NK-92 treated with Interleukin-12 subunit alpha and Interleukin-12 subunit beta, amount 100 ng/mL, for 24 hours (cell line): Measurements from ENCODE around the gene ZKSCAN5.
A peak's percentile ranks its signal among the peaks of the same experiment; 100 is the strongest.
"Not testable (repeated sequence)": the region's sequence is repeated elsewhere in the genome, so short reads cannot be mapped to it uniquely, and the experiment has no call there.

Experiments
- DNase-seq: peaks from one replicate; lab custom pipeline; 2025; lab: John Stamatoyannopoulos, UW

ZKSCAN5 gene

DNA sequence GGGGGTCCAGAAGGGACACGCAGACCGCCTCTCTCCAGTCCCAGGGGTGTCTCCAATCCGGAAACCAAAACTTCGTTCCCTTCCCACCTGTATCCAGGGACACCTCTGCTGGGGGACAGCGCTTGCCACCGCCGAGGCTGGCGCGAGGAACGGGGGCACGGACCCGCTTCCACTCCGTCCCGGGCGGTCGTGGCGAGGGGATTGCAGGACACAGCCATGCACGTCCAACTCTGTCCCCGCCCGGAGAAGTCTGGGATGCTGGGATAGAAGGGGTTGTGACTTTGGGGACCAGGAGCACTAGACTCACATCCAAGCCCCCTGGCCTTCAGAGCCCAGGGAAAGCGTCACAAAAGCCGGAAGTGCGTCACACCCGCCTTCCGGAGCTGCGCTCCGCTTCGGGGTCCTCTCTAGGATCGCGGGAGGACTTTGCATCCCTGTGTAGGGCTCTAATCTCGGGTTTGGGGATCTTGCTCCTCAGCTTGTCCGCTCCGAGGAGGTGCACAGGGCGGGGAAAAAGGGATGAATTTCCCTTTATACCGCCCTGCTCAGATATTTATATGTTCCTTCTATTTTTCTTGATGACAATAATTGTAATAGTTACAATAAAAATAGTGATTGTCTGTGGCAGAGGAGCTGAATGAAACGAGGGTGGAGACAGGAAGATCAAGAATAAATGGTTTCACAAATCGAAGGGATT lies 47.5 kb downstream of the ZKSCAN5 start, which contains the start of gene FAM200A:
TSS of gene FAM200A (minus strand) at position 348 of the 697 bp plus-strand sequence. CDS start 3,707 bp downstream, outside the sequence.
- DNase-seq = peak; percentile 77

GRCh38 chr7:99553039-99553438 lies 48.6 kb downstream of the ZKSCAN5 start:
- DNase-seq = no peak

GRCh38 chr7:99554939-99555338 lies 50.5 kb downstream of the ZKSCAN5 start:
- no peak for DNase-seq

- DNase-seq = no peak
These were observed 52.7 kb downstream of the ZKSCAN5 start for GRCh38 chr7:99557196-99557607.

DNA sequence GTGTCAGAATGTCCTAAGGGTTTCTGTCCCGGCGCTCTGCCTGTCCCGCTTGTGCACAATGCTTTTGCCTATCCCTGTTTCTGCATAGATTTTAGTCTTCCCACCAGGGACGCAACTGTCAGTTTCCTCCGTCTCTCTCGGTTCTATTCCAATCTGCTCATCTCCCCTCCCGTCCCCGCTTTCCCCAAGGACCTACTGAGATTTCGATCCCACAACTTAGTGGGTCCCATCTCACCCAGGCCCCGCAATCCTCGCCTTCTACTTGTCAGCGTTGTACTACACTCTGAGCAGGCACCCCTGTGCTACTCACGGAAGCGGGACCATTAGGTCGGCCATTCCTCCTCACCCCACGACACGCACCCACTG lies 53.5 kb downstream of the ZKSCAN5 start:
- no peak for DNase-seq

DNA sequence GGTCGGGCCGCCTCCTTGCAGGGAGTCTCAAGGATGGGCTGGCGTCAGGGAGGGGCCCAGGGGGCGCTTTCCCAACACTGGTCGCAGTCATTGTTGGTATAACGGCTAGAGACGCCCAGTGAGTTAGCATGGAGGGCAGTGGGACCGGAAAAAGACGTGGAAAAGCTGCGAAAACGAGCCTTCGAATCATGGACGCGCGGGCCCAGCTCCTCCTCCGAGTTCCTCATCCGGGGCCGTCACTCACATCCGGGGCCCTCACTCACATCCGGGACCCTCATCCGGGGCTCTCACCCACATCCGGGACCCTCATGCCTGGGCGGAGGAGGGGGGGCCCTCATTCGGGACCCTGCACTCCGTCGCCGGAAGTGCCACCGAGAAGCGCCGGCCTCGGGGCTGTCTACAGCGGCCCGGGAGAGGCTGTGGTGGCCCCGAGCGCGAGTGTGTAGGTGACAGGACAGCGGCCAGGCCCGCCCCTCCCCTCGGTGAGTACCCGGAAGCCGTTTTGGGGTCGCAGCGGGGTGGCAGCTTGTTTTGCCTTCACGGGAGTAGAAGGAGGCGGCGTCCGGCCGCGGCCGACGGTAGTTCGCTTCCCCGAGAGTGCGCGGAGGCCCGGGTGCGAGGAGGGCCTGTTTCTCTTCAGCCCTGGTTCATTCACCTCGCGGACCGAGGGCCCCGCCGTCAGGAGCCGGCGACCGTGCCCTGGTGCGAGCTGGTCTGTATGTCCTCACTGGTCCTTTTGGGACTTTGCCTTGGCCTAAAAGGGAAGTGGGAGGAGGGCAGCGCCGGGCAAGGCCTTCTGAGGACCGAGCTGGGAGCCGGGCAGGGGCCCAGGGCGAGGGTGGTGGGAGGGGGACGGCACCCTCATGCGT lies 54.1 kb downstream of the ZKSCAN5 start, which contains the start of gene ZNF655:
TSS of gene ZNF655 (plus strand) at position 337 of the 869 bp plus-strand sequence. CDS start 1,918 bp downstream, outside the sequence.
- DNase-seq = peak; percentile 91

DNA sequence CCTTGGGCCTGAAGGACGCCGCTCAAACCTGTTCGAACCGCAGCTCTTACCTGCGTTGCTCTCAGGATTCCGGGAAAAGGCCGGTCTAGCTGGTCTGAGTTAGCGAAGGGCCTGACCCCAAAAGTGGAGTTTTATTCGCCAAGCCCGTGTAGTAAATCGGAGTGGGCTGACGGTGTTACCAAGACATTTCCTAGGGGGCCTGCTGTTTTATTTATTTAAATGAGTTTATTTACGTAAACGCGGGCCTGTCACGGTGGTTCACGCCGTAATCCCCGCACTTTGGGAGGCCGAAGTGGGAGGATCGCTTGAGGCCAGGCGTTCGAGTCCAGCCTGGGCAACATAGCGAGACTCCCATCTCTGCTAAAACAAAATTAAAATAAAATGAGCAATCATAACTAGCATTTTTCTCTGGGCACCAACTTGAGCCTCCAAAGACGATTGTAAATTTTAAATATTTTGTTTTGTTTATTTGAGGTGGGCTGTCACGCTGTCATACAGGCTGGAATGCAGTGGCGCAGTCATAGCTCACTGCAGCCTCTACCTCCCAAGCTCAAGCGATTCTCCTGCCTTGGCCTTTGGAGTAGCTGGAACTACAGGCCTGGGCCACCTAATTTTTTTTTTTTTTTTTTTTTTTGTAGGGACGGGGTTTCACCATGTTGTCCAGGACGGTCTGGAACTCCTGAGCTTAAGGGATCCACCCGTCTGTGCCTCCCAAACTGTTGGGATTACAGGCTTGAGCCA lies 54.9 kb downstream of the ZKSCAN5 start:
- no peak for DNase-seq

DNA sequence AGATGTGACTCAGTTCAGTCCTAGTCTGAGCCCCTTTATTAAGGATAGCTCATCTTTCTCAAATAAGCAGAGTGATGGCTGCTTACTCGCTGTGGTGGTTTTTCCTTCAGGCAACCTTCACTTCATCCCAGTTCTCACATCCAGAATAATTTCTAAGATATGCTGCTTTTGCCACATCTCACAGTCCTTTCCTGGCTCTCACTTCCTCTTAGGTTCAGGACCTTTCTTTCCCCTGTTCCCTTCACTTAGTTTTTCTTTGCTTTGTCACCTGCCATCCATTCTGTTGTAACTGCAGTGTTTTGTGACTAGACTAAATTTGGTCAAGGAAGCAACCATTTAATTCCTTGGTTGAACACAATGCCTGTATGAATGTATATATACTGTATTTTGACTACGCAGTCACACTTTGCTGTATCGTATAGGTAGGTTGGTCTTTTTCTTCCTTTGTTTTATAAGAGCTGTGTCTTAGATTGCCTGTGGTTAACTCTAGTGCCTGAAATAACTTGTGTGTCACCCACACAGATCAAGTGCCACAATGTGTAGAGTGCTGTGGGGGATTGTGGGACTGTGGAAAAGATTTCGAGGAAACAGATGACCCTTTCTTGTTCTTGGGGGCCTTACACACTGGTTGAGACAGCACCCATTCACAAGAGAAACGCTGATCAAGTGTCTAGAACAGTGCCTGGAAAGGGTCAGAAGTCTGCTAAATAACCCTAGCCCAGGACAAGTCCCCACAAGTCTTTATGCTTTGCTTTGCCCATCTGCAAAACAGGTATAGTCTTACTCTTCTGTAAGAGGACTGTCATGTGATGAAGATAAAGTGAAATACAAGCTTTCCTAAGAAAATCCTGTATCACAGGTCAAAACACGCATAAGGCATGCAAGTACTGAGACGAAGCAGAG lies 56.6 kb downstream of the ZKSCAN5 start:
- no peak for DNase-seq

DNA sequence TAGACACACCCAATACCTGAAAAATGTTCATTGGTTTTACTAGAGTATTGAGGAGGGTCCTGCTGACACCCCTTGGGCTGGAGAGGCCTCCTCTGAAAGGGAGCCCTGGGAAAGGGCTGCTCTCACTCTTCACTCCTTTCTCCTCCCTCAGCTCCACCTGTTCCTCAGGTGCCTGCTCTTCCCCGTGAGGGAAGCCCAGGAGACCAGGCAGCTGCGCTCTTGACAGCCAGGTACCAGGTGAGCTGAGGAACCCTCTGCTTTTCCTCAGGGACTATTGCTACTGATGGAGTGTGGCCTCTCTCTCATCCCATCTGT lies 57.2 kb downstream of the ZKSCAN5 start:
- DNase-seq = no peak

DNA sequence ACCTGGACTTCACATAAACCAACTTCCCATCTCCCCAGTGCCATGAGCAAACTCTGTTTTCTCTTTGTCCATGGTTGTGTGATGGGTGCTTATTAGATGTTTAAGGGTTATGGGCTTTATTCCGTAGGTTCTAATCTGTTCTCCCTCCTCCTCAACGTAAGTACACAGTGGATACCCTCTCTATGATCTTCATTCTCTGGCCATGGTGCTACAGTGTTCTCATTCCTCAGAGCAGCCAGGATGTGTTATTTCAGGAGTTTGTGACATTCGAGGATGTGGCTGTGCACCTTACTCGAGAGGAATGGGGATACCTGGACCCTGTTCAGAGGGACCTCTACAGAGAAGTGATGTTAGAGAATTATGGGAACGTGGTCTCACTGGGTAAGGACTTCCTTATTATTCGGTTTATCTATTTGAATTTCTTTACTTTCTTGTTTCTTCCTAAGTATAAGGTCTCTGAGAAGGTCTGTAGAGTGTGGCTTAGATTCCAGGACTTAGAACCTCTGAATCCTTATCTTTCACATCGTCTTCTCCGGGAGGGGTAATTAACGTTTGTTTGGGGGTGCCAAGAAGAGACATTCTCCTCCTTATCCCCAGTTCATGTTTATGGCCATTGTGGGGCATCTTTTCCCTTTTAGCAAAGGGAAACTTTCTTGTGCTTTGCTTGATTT lies 57.8 kb downstream of the ZKSCAN5 start:
- no peak for DNase-seq

- DNase-seq = peak; percentile 54
These were observed 58.4 kb downstream of the ZKSCAN5 start for GRCh38 chr7:99562832-99563231.

DNA sequence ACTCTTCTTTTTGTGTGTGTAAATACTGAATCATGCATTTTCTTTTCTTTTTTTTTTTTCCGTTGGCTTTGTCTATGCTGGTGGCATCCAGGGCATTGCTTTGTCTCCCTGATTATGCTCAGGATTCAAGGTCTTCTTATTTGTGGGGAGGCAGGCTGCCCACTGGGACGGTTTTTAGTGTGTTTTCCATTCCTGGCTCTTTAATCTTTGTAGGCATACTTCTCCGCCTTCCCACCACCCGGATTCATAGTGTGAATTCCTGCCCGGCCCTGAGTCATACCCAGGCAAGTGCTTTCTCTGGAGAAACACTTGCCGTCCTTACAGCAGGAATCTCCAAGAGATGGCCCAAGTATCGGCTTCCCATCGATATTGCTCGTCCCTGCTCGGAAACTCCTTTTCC lies 59.2 kb downstream of the ZKSCAN5 start:
- no peak for DNase-seq

DNA sequence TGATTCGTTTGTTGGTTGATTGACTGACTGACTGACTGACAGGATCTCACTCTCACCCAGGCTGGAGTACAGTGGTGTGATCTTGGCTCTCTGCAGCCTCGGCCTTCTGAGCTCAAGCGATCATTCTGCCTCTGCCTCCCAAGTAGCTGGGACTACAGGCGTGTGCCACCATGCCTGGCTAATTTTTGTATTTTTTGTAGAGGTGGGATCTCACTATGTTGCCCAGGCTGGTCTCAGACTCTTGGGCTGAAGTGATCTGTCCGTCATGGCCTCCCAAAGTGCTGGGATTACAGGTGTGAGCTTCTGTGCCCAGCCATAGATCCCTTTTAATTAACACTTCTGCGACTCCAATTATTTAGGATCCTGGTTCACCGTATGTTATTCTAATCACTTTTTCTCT lies 64.3 kb downstream of the ZKSCAN5 start:
- DNase-seq = not testable (repeated sequence)

DNA sequence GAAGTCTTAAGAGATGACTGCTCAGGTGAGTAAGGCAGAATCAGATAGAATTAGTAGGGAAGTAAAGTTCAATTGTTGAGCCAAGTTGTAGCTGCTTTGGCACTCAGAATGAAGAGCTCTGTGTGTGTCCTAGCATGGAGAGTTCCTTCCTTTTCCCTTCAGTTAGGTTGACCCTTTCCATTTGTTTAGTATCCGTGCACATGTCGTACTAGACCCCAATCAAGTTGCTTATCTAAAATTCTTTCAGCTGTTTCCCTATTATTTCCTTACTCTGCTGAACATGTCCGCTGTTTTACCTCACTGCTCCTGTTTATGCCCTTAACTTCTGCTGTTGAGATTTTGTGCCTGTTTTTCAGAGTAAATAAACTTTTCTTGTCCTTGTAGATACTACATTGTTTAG lies 67.3 kb downstream of the ZKSCAN5 start:
- no peak for DNase-seq

DNA sequence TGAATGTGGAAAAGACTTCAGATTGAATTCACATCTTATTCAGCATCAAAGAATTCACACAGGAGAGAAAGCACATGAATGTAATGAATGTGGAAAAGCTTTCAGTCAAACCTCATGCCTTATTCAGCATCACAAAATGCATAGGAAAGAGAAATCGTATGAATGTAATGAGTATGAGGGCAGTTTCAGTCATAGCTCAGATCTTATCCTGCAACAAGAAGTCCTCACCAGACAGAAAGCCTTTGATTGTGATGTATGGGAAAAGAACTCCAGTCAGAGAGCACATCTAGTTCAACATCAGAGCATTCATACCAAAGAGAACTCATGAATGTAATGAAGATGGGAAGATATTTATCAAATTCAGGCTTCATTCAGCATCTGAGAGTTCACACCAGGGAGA lies 68.8 kb downstream of the ZKSCAN5 start:
- no peak for DNase-seq

DNA sequence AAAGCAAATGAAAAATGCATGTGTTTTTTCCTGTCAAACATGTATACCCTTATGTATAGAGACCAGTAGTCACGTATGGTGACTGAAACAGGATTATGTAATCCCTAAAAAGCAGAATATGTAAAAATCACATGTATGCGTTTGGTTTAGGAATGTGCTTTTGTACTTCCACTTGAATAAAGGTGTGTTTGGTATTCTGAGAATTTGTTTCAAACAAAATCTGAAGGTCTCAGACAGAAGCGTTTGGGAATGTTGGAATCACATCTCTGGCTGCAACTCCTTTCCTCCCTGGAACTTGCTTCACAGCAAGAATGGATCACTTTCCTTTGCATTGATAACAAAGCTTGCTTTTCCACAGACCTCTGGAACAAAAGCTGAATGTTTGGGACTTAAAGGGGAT lies 71.8 kb downstream of the ZKSCAN5 start:
- DNase-seq = no peak

GRCh38 chr7:99579281-99579955 lies 75.0 kb downstream of the ZKSCAN5 start:
- no peak for DNase-seq

- DNase-seq = no peak
These were observed 75.7 kb downstream of the ZKSCAN5 start for GRCh38 chr7:99579956-99580777.

GRCh38 chr7:99580778-99581332 lies 76.4 kb downstream of the ZKSCAN5 start:
- not testable (repeated sequence) for DNase-seq
